ENCODE measurements around the gene OGDH. TPM values are rescaled to one million over a fixed set of nuclear protein-coding genes. Genes with fewer than 3 reads are reported as not detected.

OGDH gene
- total and polyA plus RNA-seq, 10 of the 15 experiments (the other 5 are each of a cell fraction or from before 2014, with no cell fraction given): 4.1 to 103 (median 48.4) TPM

DNA sequence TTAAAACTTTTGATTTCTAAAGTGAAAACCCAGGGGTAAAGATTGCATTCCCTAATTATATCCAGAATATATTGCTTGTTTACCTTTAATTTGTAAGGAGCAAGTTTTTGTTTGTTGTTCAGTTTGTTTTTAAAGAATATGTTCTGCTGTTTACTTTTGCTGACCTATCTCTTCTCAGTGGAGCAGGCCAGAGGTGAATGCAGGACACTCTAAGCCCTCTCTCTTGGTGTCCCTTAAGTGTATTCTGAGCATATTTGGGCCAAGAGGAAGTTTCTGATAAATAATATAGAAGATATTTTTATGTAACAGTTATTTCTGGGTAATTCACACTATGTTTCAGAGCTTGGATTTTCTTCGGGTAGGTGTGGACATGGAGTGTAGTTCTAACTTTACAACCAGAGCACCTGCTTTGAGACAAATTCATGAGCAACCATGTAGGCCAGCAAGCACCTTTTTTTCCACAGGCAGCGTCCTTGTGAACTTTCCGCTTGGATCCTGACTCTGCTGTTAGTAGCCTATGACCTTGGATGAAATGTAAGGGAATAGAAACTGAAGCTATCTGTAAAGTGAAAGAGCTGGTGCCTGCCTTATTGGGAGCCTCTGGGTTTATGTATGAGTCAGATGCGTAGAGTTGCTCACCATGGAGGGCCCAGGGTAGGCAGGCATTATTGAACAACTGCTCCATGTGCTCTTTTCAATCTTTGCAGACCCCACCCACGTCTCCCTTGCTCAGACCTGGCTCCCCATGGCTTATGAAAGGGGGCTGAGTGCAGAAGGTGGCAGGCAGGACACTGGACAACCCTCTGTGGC, 16.1 kb downstream of the OGDH start (continued):
- TF ChIP-seq STAT3 (IDR thresholded peaks at IDR 0.05; ENCODE audit: low read depth, low read length) (no peak), NR2C2 (IDR thresholded peaks at IDR 0.05; ENCODE audit: borderline replicate concordance, control insufficient read depth, insufficient read length, low read depth) (no peak), RCOR1 (conservative IDR thresholded peaks at IDR 0.05; ENCODE audit: low read depth, low read length) (no peak), ZNF217 (IDR thresholded peaks at IDR 0.05) (no peak), RAD21 (IDR thresholded peaks at IDR 0.05; ENCODE audit: insufficient read depth, low read depth, low read length) (no peak), MEF2A (IDR thresholded peaks at IDR 0.05; ENCODE audit: insufficient read depth, low read depth, low read length) (no peak), TBL1XR1 (IDR thresholded peaks at IDR 0.05; ENCODE audit: low read depth, low read length) (no peak), PAX8 (IDR thresholded peaks at IDR 0.05) (no peak), BRCA1 (IDR thresholded peaks at IDR 0.05; ENCODE audit: low read depth, low read length) (no peak), CBFB (IDR thresholded peaks at IDR 0.05; ENCODE audit: low read depth) (no peak), CHD1 (IDR thresholded peaks at IDR 0.05; ENCODE audit: low read depth, low read length) (no peak), CHD4 (IDR thresholded peaks at IDR 0.05) (no peak), FOS (IDR thresholded peaks at IDR 0.05; ENCODE audit: borderline replicate concordance, extremely low read depth, insufficient read length) (no peak), MYC (IDR thresholded peaks at IDR 0.05; ENCODE audit: insufficient read depth, insufficient read length, insufficient replicate concordance, low read length, severe bottlenecking) (no peak)
- TF ChIP-seq, protein P1, sequence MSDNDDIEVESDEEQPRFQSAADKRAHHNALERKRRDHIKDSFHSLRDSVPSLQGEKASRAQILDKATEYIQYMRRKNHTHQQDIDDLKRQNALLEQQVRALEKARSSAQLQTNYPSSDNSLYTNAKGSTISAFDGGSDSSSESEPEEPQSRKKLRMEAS (IDR thresholded peaks at IDR 0.05; ENCODE audit: low read depth, low read length): no peak
- TF ChIP-seq, protein P2, sequence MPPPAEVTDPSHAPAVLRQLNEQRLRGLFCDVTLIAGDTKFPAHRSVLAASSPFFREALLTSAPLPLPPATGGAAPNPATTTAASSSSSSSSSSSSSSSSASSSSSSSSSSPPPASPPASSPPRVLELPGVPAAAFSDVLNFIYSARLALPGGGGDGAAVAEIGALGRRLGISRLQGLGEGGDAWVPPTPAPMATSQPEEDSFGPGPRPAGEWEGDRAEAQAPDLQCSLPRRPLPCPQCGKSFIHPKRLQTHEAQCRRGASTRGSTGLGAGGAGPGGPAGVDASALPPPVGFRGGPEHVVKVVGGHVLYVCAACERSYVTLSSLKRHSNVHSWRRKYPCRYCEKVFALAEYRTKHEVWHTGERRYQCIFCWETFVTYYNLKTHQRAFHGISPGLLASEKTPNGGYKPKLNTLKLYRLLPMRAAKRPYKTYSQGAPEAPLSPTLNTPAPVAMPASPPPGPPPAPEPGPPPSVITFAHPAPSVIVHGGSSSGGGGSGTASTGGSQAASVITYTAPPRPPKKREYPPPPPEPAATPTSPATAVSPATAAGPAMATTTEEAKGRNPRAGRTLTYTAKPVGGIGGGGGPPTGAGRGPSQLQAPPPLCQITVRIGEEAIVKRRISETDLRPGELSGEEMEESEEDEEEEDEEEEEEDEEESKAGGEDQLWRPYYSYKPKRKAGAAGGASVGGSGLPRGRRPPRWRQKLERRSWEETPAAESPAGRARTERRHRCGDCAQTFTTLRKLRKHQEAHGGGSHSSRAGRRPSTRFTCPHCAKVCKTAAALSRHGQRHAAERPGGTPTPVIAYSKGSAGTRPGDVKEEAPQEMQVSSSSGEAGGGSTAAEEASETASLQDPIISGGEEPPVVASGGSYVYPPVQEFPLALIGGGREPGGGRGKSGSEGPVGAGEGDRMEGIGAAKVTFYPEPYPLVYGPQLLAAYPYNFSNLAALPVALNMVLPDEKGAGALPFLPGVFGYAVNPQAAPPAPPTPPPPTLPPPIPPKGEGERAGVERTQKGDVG (CRISPR knock-in tag; IDR thresholded peaks at IDR 0.05): no peak
- TF ChIP-seq, protein P3, sequence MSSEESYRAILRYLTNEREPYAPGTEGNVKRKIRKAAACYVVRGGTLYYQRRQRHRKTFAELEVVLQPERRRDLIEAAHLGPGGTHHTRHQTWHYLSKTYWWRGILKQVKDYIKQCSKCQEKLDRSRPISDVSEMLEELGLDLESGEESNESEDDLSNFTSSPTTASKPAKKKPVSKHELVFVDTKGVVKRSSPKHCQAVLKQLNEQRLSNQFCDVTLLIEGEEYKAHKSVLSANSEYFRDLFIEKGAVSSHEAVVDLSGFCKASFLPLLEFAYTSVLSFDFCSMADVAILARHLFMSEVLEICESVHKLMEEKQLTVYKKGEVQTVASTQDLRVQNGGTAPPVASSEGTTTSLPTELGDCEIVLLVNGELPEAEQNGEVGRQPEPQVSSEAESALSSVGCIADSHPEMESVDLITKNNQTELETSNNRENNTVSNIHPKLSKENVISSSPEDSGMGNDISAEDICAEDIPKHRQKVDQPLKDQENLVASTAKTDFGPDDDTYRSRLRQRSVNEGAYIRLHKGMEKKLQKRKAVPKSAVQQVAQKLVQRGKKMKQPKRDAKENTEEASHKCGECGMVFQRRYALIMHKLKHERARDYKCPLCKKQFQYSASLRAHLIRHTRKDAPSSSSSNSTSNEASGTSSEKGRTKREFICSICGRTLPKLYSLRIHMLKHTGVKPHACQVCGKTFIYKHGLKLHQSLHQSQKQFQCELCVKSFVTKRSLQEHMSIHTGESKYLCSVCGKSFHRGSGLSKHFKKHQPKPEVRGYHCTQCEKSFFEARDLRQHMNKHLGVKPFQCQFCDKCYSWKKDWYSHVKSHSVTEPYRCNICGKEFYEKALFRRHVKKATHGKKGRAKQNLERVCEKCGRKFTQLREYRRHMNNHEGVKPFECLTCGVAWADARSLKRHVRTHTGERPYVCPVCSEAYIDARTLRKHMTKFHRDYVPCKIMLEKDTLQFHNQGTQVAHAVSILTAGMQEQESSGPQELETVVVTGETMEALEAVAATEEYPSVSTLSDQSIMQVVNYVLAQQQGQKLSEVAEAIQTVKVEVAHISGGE (CRISPR knock-in tag; IDR thresholded peaks at IDR 0.05): no peak
- TF ChIP-seq, protein P4, sequence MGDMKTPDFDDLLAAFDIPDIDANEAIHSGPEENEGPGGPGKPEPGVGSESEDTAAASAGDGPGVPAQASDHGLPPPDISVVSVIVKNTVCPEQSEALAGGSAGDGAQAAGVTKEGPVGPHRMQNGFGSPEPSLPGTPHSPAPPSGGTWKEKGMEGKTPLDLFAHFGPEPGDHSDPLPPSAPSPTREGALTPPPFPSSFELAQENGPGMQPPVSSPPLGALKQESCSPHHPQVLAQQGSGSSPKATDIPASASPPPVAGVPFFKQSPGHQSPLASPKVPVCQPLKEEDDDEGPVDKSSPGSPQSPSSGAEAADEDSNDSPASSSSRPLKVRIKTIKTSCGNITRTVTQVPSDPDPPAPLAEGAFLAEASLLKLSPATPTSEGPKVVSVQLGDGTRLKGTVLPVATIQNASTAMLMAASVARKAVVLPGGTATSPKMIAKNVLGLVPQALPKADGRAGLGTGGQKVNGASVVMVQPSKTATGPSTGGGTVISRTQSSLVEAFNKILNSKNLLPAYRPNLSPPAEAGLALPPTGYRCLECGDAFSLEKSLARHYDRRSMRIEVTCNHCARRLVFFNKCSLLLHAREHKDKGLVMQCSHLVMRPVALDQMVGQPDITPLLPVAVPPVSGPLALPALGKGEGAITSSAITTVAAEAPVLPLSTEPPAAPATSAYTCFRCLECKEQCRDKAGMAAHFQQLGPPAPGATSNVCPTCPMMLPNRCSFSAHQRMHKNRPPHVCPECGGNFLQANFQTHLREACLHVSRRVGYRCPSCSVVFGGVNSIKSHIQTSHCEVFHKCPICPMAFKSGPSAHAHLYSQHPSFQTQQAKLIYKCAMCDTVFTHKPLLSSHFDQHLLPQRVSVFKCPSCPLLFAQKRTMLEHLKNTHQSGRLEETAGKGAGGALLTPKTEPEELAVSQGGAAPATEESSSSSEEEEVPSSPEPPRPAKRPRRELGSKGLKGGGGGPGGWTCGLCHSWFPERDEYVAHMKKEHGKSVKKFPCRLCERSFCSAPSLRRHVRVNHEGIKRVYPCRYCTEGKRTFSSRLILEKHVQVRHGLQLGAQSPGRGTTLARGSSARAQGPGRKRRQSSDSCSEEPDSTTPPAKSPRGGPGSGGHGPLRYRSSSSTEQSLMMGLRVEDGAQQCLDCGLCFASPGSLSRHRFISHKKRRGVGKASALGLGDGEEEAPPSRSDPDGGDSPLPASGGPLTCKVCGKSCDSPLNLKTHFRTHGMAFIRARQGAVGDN (IDR thresholded peaks at IDR 0.05): peak; percentile 64; the same call in 1 of the 2 replicates
